HL-60 (cell line): ENCODE measurements around the gene PTCHD1.

ENCODE experiments used
- DNase-seq, 2 experiments: peaks; one replicate each; pipeline ENCODE4 v3.0.0-alpha.2; 2010 to 2020; ENCODE audit warnings: low read depth in 1 of 2, low spot score in 1 of 2
- H3K27ac ChIP-seq: fragments of 250-450 bp; sonication (Bioruptor Pico); replicated peaks from 2 replicates; pipeline ENCODE4 v1.5.1; 2020; ENCODE audit warnings: mild to moderate bottlenecking, moderate library complexity
- H3K27me3 ChIP-seq: fragments of 250-450 bp; sonication (Bioruptor Pico); 2 replicates; pipeline ENCODE4 v1.5.1; 2021; ENCODE audit warnings: mild to moderate bottlenecking, moderate library complexity; ENCODE audit not compliant: insufficient read depth, poor library complexity, severe bottlenecking
- H3K4me3 ChIP-seq: replicated peaks from 2 replicates; pipeline ENCODE4 v1.5.1; 2011; ENCODE audit warnings: mild to moderate bottlenecking, control low read depth, low read length; ENCODE audit not compliant: insufficient read depth
- CTCF ChIP-seq: IDR thresholded peaks from one replicate; pipeline ENCODE4 v1.5.1; 2011; ENCODE audit warnings: low read length, control low read depth, inconsistent platforms; ENCODE audit not compliant: insufficient read depth
- GABPA ChIP-seq: IDR thresholded peaks from 2 replicates; pipeline ENCODE4 v1.6.1; 2012; ENCODE audit warnings: low read depth
- POLR2AphosphoS5 ChIP-seq: IDR thresholded peaks from 2 replicates; pipeline ENCODE4 v1.6.1; 2012; ENCODE audit warnings: low read depth
- REST ChIP-seq: IDR thresholded peaks from 2 replicates; pipeline ENCODE4 v1.6.1; 2012; ENCODE audit warnings: low read depth; ENCODE audit not compliant: insufficient replicate concordance
- SPI1 ChIP-seq: IDR thresholded peaks from 2 replicates; pipeline ENCODE4 v1.6.1; 2012; ENCODE audit warnings: low read depth, mild to moderate bottlenecking, borderline replicate concordance

The PTCHD1 gene

GRCh38 chrX:23392195-23392594, 57.5 kb downstream of the PTCHD1 start:
- no peak overlapping the region for H3K4me3 ChIP-seq
- no peak for DNase-seq
- TF ChIP-seq REST (no peak), GABPA (no peak), SPI1 (no peak), POLR2AphosphoS5 (no peak), CTCF (no peak)
- H3K27ac ChIP-seq, result no peak overlapping the region
- H3K27me3 ChIP-seq, result no peaks in the 10 kb centered on the region

DNA sequence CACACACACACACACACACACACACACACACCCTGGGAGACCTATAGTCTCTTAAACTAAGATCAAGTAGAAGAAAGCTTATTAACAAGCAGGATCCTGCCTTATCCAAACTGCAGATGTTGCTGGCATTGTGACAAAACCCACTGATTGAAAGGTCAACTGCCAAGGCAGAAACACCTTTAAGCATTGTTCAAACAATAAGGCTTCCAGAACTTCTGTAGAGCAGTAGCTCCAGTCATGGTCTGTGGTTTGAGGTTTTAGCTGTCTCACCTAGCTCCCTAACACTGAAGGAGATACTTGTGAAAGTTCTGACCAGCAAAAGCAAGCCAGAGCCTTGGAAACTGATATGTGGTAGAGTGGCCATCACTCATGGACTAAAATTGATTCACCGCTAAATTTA, 59.8 kb downstream of the PTCHD1 start:
- TF ChIP-seq SPI1 (no peak), REST (no peak), CTCF (no peak), POLR2AphosphoS5 (no peak), GABPA (no peak)
- Histone ChIP-seq H3K27ac (no peak overlapping the region), H3K4me3 (no peak overlapping the region), H3K27me3 (no peaks in the 10 kb centered on the region)
- no peak for DNase-seq

DNA sequence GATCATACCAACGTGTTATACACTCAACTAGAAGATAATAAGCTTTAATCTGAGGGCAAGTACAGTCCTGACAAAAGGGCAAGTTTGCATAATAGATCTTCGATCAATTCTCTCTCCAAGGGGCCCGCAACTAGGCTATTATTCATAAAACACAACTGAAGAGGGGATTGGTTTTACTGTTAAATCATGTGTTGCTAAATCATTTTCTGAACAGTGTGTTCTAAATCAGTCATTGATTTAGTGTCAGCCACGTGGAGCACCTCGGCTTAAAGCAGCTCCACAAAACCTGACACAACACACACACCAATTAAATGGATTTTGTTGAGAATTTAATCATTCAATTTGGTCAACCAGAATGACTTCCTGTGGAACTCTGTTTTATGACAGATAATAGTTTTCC, 61.6 kb downstream of the PTCHD1 start:
- no peak overlapping the region for H3K4me3 ChIP-seq
- no peak for DNase-seq
- TF ChIP-seq REST (no peak), CTCF (no peak), GABPA (no peak), POLR2AphosphoS5 (no peak)
- H3K27ac ChIP-seq, result no peak overlapping the region
- no peaks in the 10 kb centered on the region for H3K27me3 ChIP-seq
